OCI-LY1 (cell line): ENCODE results near the gene ZSWIM3.

Experiments used
- H2AFZ ChIP-seq: fragments of 200-600 bp; sonication (generic), shearing (Covaris generic); 2 replicates; pipeline ENCODE4 v1.6.0; 2014; ENCODE audit warnings: antibody characterized with exemption, mild to moderate bottlenecking, low read length
- H3F3A ChIP-seq: fragments of 200-600 bp; sonication (generic), shearing (Covaris generic); 2 replicates; pipeline ENCODE4 v1.6.0; 2014; ENCODE audit warnings: mild to moderate bottlenecking, antibody characterized with exemption, low read length, moderate library complexity; ENCODE audit not compliant: insufficient read depth
- H3K27ac ChIP-seq: fragments of 200-600 bp; sonication (generic); 2 replicates; pipeline ENCODE4 v1.5.1; 2014; ENCODE audit warnings: low read length, mixed run types, mild to moderate bottlenecking, low read depth; ENCODE audit not compliant: poor library complexity, severe bottlenecking
- H3K27me3 ChIP-seq: fragments of 200-600 bp; sonication (generic); 2 replicates; pipeline ENCODE4 v1.6.0; 2014; ENCODE audit warnings: antibody characterized with exemption, mild to moderate bottlenecking, low read length, moderate library complexity; ENCODE audit not compliant: insufficient read depth
- H3K36me3 ChIP-seq: fragments of 200-600 bp; sonication (generic); 2 replicates; pipeline ENCODE4 v1.6.1; 2014; ENCODE audit warnings: mild to moderate bottlenecking, antibody characterized with exemption, low read length, moderate library complexity, mixed read lengths; ENCODE audit not compliant: insufficient read depth
- H3K4me1 ChIP-seq: fragments of 200-600 bp; sonication (generic); 2 replicates; pipeline ENCODE4 v1.5.1; 2014; ENCODE audit warnings: mild to moderate bottlenecking, low read length, moderate library complexity; ENCODE audit not compliant: insufficient read depth, severe bottlenecking
- H3K4me2 ChIP-seq: fragments of 200-600 bp; sonication (generic), shearing (Covaris generic); 2 replicates; pipeline ENCODE4 v1.6.1; 2014; ENCODE audit warnings: low read length
- H3K4me3 ChIP-seq: fragments of 200-600 bp; sonication (generic); 2 replicates; pipeline ENCODE4 v1.5.1; 2014; ENCODE audit warnings: low read length, low read depth, mild to moderate bottlenecking, mixed read lengths; ENCODE audit not compliant: poor library complexity, severe bottlenecking
- H3K79me2 ChIP-seq: fragments of 200-600 bp; shearing (Covaris generic); 2 replicates; pipeline ENCODE4 v1.6.1; 2016; ENCODE audit warnings: mixed run types, low read length, mixed read lengths; ENCODE audit not compliant: insufficient read depth
- H3K9ac ChIP-seq: fragments of 200-600 bp; sonication (generic), shearing (Covaris generic); 2 replicates; pipeline ENCODE4 v1.6.1; 2014; ENCODE audit warnings: mild to moderate bottlenecking, low read length, mixed read lengths
- H3K9me2 ChIP-seq: fragments of 200-600 bp; sonication (generic), shearing (Covaris generic); 2 replicates; pipeline ENCODE4 v1.6.1; 2014; ENCODE audit warnings: low read depth, mild to moderate bottlenecking, low read length, mixed read lengths
- H3K9me3 ChIP-seq: fragments of 200-600 bp; shearing (Covaris generic); 2 replicates; pipeline ENCODE4 v1.6.1; 2014; ENCODE audit warnings: low read length, mixed read lengths
- H4K20me1 ChIP-seq: fragments of 200-600 bp; sonication (generic), shearing (Covaris generic); 2 replicates; pipeline ENCODE4 v1.6.0; 2016; ENCODE audit warnings: mild to moderate bottlenecking, low read length; ENCODE audit not compliant: insufficient read depth
- CTCF ChIP-seq: fragments of 200-600 bp; sonication (generic), shearing (Covaris generic); IDR thresholded peaks from 2 replicates; pipeline ENCODE4 v1.5.1; 2017; ENCODE audit warnings: mild to moderate bottlenecking, antibody characterized with exemption, low read length, moderate library complexity, mixed read lengths
- EZH2 ChIP-seq: fragments of 200-600 bp; sonication (generic), shearing (Covaris generic); IDR thresholded peaks from 2 replicates; pipeline ENCODE4 v1.8.0; 2017; ENCODE audit warnings: borderline replicate concordance, mixed run types, mild to moderate bottlenecking, antibody characterized with exemption, low read length, moderate library complexity, mixed read lengths

Gene ZSWIM3

DNA sequence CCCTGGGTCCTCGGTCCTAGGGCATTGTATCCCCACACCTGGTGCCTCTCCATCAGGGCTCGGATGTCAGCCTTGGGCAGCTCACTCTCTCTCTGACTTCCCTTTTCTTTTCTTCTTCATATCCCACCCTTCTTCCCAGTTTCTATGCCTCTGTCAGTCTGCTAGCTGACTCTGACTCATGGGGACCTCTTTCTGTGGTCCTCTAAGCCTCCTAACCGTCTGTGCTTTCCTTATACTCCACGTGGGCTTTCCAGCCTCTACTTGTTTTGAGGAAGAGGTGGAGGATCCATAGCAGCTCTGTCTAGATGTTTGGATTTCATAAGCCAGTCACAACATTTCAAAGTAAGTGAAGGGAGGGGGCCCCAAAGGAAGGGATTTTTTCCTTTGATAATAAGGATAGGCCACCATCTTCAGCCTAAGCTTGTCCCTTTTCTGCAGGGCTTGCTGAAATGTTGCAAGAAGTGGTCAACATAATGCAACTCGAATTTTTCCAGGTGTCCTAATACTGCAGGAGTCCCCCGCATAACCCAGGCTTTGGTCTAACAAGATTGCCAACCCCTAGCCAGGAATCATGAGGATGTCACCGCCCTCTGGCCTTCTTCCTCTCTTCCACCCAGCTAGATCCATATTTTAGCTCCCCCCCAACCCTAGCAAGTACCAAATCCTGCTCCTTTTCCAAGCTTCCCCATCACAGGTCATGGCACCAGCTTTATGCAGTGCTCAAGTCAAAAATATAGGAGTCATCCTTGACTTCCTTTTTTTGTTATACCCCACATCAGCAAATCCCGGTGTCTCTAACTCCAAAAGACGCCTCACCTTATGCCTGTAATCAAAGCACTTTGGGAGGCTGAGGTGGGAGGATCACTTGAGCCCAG is 63.3 kb downstream of the ZSWIM3 start:
- Histone ChIP-seq H3K27me3 (peaks cover 10% of the 10 kb centered on the region; the same call in 1 of the 2 replicates), H3K27ac (no peak overlapping the region), H3K4me2 (no peak overlapping the region), H3K36me3 (no peaks in the 10 kb centered on the region), H3K9me2 (no peaks in the 10 kb centered on the region), H3K9ac (no peak overlapping the region), H2AFZ (no peak overlapping the region), H3F3A (no peaks in the 10 kb centered on the region), H4K20me1 (no peaks in the 10 kb centered on the region), H3K4me3 (no peak overlapping the region), H3K9me3 (no peaks in the 10 kb centered on the region), H3K79me2 (no peaks in the 10 kb centered on the region), H3K4me1 (no peaks in the 10 kb centered on the region)
- TF ChIP-seq EZH2 (no peak), CTCF (no peak)

DNA sequence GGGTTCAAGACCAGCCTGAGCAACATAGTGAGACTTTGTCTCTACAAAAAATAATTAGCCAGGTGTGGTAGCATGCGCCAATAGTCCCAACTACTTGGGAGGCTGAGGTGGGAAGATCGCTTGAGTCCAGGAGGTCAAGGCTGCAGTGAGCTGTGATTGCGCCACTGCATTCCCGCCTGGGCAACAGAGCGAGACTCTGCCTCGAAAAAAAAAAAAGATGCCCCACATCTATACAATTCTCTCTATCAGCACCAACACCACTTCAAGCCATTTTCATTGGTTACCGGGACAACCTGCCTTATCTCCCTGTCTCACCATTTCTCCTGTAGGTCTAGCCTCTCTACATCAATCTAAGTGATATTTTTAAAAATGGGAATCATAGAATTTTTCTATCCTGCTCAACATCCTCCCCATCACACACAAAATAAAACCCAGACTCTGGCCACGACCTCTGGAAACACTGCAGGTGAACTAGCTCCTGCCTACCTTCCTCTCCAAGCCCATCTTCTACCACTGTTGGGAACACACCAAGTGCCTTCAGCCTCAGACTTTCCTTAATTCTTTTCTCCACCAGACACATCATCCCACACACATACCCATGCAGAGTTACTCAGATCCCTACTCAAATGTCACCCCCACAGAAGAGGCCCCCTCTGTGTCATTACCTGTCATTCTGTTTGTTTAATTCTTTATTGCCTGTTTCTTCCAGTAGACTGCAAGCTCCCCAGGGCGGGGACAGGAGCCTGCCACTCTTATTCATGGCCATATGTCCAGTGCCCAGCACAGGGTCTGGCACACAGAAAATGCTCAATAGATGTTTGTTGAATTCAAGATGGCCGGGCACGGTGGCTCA is 64.1 kb downstream of the ZSWIM3 start:
- H3K79me2 ChIP-seq = no peaks in the 10 kb centered on the region
- H3K9ac ChIP-seq = no peak overlapping the region
- no peak overlapping the region for H3K4me3 ChIP-seq
- no peak overlapping the region for H3K27ac ChIP-seq
- H3K4me2 ChIP-seq = no peak overlapping the region
- no peak overlapping the region for H2AFZ ChIP-seq
- no peaks in the 10 kb centered on the region for H3K9me3 ChIP-seq
- no peaks in the 10 kb centered on the region for H4K20me1 ChIP-seq
- TF ChIP-seq CTCF (no peak), EZH2 (no peak)
- no peaks in the 10 kb centered on the region for H3K9me2 ChIP-seq
- H3K27me3 ChIP-seq = 0 out of 2 replicates have a peak, but pooled peaks cover 3% of the 10 kb centered on the region
- H3K36me3 ChIP-seq = no peaks in the 10 kb centered on the region
- no peaks in the 10 kb centered on the region for H3F3A ChIP-seq
- no peaks in the 10 kb centered on the region for H3K4me1 ChIP-seq

DNA sequence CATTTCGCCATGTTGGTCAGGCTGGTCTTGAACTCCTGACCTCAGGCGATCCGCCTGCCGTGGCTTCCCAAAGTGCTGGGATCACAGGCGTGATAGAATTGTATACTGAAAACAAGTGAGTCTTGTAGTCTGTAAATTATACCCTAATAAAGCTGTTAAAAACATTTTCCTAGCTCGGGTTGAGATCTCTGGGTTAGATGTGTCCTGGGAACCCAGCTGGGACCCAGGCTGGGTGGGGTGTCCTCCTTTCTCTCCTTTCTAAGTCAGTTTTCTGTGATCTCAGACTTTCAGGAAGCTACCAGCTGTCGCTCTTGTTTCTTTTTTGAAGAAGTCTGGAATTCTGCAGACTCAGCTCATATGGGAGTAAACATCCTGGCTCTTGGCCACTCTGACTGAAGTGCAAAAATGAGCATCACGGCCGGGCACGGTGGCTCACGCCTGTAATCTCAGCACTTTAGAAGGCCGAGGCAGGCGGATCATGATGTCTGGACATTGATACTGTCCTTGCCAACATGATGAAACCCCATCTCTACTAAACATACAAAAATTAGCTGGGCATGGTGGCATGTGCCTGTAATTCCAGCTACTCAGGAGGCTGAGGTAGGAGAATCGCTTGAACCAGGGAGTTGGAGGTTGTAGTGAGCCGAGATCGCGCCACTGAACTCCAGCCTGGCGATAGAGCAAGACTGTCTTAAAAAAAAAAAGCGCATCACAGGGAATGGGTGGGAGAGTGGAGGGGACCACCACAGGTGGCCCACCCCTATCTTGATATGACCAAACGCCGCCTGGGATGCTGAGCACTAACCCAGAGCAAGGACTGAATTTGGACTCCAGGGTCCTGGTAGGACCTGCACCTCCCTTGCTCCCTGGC is 67.2 kb downstream of the ZSWIM3 start:
- H3K36me3 ChIP-seq = no peaks in the 10 kb centered on the region
- 0 out of 2 replicates have a peak, but pooled peaks cover 3% of the 10 kb centered on the region for H3K27me3 ChIP-seq
- no peaks in the 10 kb centered on the region for H3K9me2 ChIP-seq
- no peaks in the 10 kb centered on the region for H3F3A ChIP-seq
- no peak overlapping the region for H3K9ac ChIP-seq
- no peak for TF ChIP-seq CTCF
- TF ChIP-seq EZH2 = no peak
- H2AFZ ChIP-seq = no peak overlapping the region
- no peaks in the 10 kb centered on the region for H3K4me1 ChIP-seq
- H4K20me1 ChIP-seq = no peaks in the 10 kb centered on the region
- no peaks in the 10 kb centered on the region for H3K79me2 ChIP-seq
- H3K4me3 ChIP-seq = no peak overlapping the region
- no peak overlapping the region for H3K4me2 ChIP-seq
- H3K9me3 ChIP-seq = no peaks in the 10 kb centered on the region
- no peak overlapping the region for H3K27ac ChIP-seq
